Subcutaneous abdominal adipose tissue (tissue), 5 donors: ENCODE data around the gene P2RX6.
"Not testable (repeated sequence)": the region's sequence is repeated elsewhere in the genome, so short reads cannot be mapped to it uniquely, and the experiment has no call there.

Experiments used
- H3K27ac ChIP-seq: one replicate; pipeline ENCODE4 v1.7.0; 2013; ENCODE audit warnings: low read depth, mild to moderate bottlenecking, inconsistent platforms, low read length, moderate library complexity
- H3K27me3 ChIP-seq, 5 donors: one replicate each; pipeline ENCODE4 v1.7.0; 2013; ENCODE audit warnings: low read length in 5 of 5, inconsistent platforms in 1 of 5; ENCODE audit not compliant: control insufficient read depth in 5 of 5, insufficient read depth in 4 of 5
- H3K36me3 ChIP-seq, 5 donors: one replicate each; pipeline ENCODE4 v1.7.0; 2013; ENCODE audit warnings: low read length in 5 of 5; ENCODE audit not compliant: control insufficient read depth in 5 of 5, insufficient read depth in 5 of 5
- H3K4me1 ChIP-seq, 5 donors: one replicate each; pipeline ENCODE4 v1.7.0; 2013; ENCODE audit warnings: low read length in 5 of 5, mild to moderate bottlenecking in 3 of 5, moderate library complexity in 1 of 5; ENCODE audit not compliant: control insufficient read depth in 5 of 5, insufficient read depth in 5 of 5
- H3K4me3 ChIP-seq, 5 donors: one replicate each; pipeline ENCODE4 v1.7.0; 2013; ENCODE audit warnings: low read length in 5 of 5, low read depth in 1 of 5
- H3K9ac ChIP-seq, 5 donors: one replicate each; pipeline ENCODE4 v1.7.0; 2013; ENCODE audit warnings: low read length in 5 of 5, mild to moderate bottlenecking in 4 of 5, moderate library complexity in 3 of 5
- H3K9me3 ChIP-seq, 5 donors: one replicate each; pipeline ENCODE4 v1.7.0; 2013; ENCODE audit warnings: low read length in 5 of 5; ENCODE audit not compliant: control insufficient read depth in 5 of 5
- donor health status: healthy.
- donor health status: healthy.
- donor health status: healthy.
- donor health status: healthy.
- donor health status: healthy.

Gene P2RX6

GRCh38 chr22:21068681-21069276, 53.8 kb downstream of the P2RX6 start:
- H3K27me3 ChIP-seq: peaks cover 0 to 4% (median 0%) of the 10 kb centered on the region in 5 donors
- no peak overlapping the region for H3K27ac ChIP-seq
- no peaks in the 10 kb centered on the region for H3K36me3 ChIP-seq
- H3K4me1 ChIP-seq: peaks cover 0 to under 1% (median 0%) of the 10 kb centered on the region in 5 donors
- H3K9me3 ChIP-seq: peaks cover 0 to 3% (median 0%) of the 10 kb centered on the region in 5 donors
- no peak overlapping the region for H3K9ac ChIP-seq
- H3K4me3 ChIP-seq: no peak overlapping the region

- H3K36me3 ChIP-seq: no peaks in the 10 kb centered on the region
- no peak overlapping the region for H3K4me3 ChIP-seq
- H3K9ac ChIP-seq: no peak overlapping the region
- H3K27ac ChIP-seq: no peak overlapping the region
- peaks cover 0 to 4% (median 0%) of the 10 kb centered on the region in 5 donors for H3K27me3 ChIP-seq
- H3K9me3 ChIP-seq: peaks cover 0 to 3% (median 0%) of the 10 kb centered on the region in 5 donors
- H3K4me1 ChIP-seq: peaks cover 0 to 5% (median 0%) of the 10 kb centered on the region in 5 donors
Measured at GRCh38 chr22:21069375-21069774, 54.4 kb downstream of the P2RX6 start.

- Histone ChIP-seq H3K27ac (no peak overlapping the region), H3K9me3 (peaks cover 0 to 3% (median 0%) of the 10 kb centered on the region in 5 donors), H3K27me3 (peaks cover 0 to 4% (median 0%) of the 10 kb centered on the region in 5 donors), H3K4me1 (peaks cover 0 to 5% (median 0%) of the 10 kb centered on the region in 5 donors), H3K36me3 (no peaks in the 10 kb centered on the region), H3K9ac (no peak overlapping the region), H3K4me3 (no peak overlapping the region)
Measured at GRCh38 chr22:21070690-21071615, 56.0 kb downstream of the P2RX6 start.

GRCh38 chr22:21071796-21072195, 56.8 kb downstream of the P2RX6 start:
- H3K9me3 ChIP-seq, H3K9ac ChIP-seq, H3K27ac ChIP-seq, H3K4me1 ChIP-seq, H3K36me3 ChIP-seq, H3K27me3 ChIP-seq, H3K4me3 ChIP-seq: not testable (repeated sequence)

- no peaks in the 10 kb centered on the region for H3K36me3 ChIP-seq
- no peak overlapping the region for H3K4me3 ChIP-seq
- H3K27me3 ChIP-seq: peaks cover 0 to 4% (median 2%) of the 10 kb centered on the region in 5 donors
- H3K9me3 ChIP-seq: peaks cover 0 to 3% (median 0%) of the 10 kb centered on the region in 5 donors
- H3K27ac ChIP-seq: no peak overlapping the region
- peaks cover 0 to 5% (median 0%) of the 10 kb centered on the region in 5 donors for H3K4me1 ChIP-seq
- H3K9ac ChIP-seq: no peak overlapping the region
Measured at GRCh38 chr22:21073023-21073422, 58.1 kb downstream of the P2RX6 start.

- Histone ChIP-seq H3K36me3 (no peaks in the 10 kb centered on the region), H3K9ac (no peak overlapping the region), H3K4me3 (no peak overlapping the region), H3K4me1 (peaks cover 0 to 5% (median 0%) of the 10 kb centered on the region in 5 donors), H3K27ac (no peak overlapping the region), H3K9me3 (peaks cover 0 to 3% (median 0%) of the 10 kb centered on the region in 5 donors), H3K27me3 (peaks cover 0 to 8% (median 4%) of the 10 kb centered on the region in 5 donors)
Measured at GRCh38 chr22:21073482-21073881, 58.5 kb downstream of the P2RX6 start.

- Histone ChIP-seq H3K27me3 (peaks cover 0 to 12% (median 4%) of the 10 kb centered on the region in 5 donors), H3K27ac (no peak overlapping the region), H3K9me3 (peaks cover 0 to 3% (median 0%) of the 10 kb centered on the region in 5 donors), H3K9ac (no peak overlapping the region), H3K36me3 (no peaks in the 10 kb centered on the region), H3K4me1 (peaks cover 0 to 5% (median 0%) of the 10 kb centered on the region in 5 donors), H3K4me3 (no peak overlapping the region)
Measured at GRCh38 chr22:21074102-21074715, 59.2 kb downstream of the P2RX6 start.

- Histone ChIP-seq H3K4me3 (no peak overlapping the region), H3K4me1 (peaks cover 0 to 5% (median 0%) of the 10 kb centered on the region in 5 donors), H3K27me3 (peaks cover 0 to 12% (median 8%) of the 10 kb centered on the region in 5 donors), H3K36me3 (no peaks in the 10 kb centered on the region), H3K9ac (no peak overlapping the region), H3K27ac (no peak overlapping the region), H3K9me3 (peaks cover 0 to 3% (median 0%) of the 10 kb centered on the region in 5 donors)
Measured at GRCh38 chr22:21075516-21076138, 60.7 kb downstream of the P2RX6 start.

GRCh38 chr22:21076912-21077625, 62.1 kb downstream of the P2RX6 start:
- H3K9ac ChIP-seq: no peak overlapping the region
- peaks cover 0 to 5% (median 0%) of the 10 kb centered on the region in 5 donors for H3K4me1 ChIP-seq
- H3K27me3 ChIP-seq: peaks cover 0 to 10% (median 4%) of the 10 kb centered on the region in 5 donors
- H3K9me3 ChIP-seq: no peaks in the 10 kb centered on the region
- no peaks in the 10 kb centered on the region for H3K36me3 ChIP-seq
- H3K27ac ChIP-seq: no peak overlapping the region
- no peak overlapping the region for H3K4me3 ChIP-seq
